K562 (cell line): ENCODE results near the gene HPSE2. TPM values are rescaled to one million over a fixed set of nuclear protein-coding genes. Genes with fewer than 3 reads are reported as not detected.

Experiments
- ATAC-seq: fragments of 200-7000 bp; cut with Tn5 transposase; 3 replicates; pipeline ENCODE4 v1.9.1; 2020; ENCODE audit warnings: moderate library complexity
- BruUV-seq: library from RNA; stranded (reverse); fragments of 400-500 nt; replicated peaks from 2 replicates; lab custom pipeline; 2021; lab: Mats Ljungman, UMichigan
- CTCF ChIA-PET: fragments of 300-600 bp; formaldehyde crosslinking; extraction: SDS; loops from one replicate; lab custom pipeline; 2021; ENCODE audit warnings: low intra/inter-chr PET ratio; lab: Yijun Ruan, JAX
- POLR2A ChIA-PET: fragments of 300-600, 350-650 bp; sonication (Branson Sonifier 250); formaldehyde crosslinking; extraction: SDS; loops from one replicate; lab custom pipeline; 2021; ENCODE audit warnings: antibody characterized with exemption, inconsistent platforms; lab: Yijun Ruan, JAX
- DNase-seq, 4 experiments: peaks; one replicate each; pipeline versions ENCODE4 v3.0.0 to v3.0.0-alpha.2; 2011 to 2018; ENCODE audit warnings: low spot score in 3 of 4, mixed read lengths in 3 of 4; ENCODE audit errors: extremely low read depth in 1 of 4
- FAIRE-seq: peaks from 2 replicates; lab custom pipeline; 2011; peaks lifted over from hg19 to GRCh38; lab: Jason Lieb, UNC
- H2AFZ ChIP-seq: 2 replicates; pipeline ENCODE4 v1.6.0; 2011; ENCODE audit warnings: low read depth, low read length, control low read depth, inconsistent platforms
- H3K27ac ChIP-seq: fragments of 200-600 bp; 3 replicates; pipeline ENCODE4 v1.8.0; 2011; ENCODE audit warnings: low read depth, mild to moderate bottlenecking, control low read depth, inconsistent platforms, low read length, moderate library complexity, mixed read lengths; ENCODE audit errors: extremely low read depth
- H3K27me3 ChIP-seq, 2 experiments: fragments of 300-600 bp in 1 of 2; 2 replicates in 1 of 2; 3 replicates in 1 of 2; pipeline versions ENCODE4 v1.6.0 to v1.8.0; 2011; ENCODE audit warnings: inconsistent platforms in 2 of 2, low read length in 2 of 2, mild to moderate bottlenecking in 1 of 2, mixed read lengths in 1 of 2, moderate library complexity in 1 of 2; ENCODE audit not compliant: control insufficient read depth in 2 of 2, insufficient read depth in 2 of 2
- H3K36me3 ChIP-seq: fragments of 300-600 bp; 3 replicates; pipeline ENCODE4 v1.8.0; 2011; ENCODE audit warnings: mild to moderate bottlenecking, low read length, inconsistent platforms; ENCODE audit not compliant: control insufficient read depth, insufficient read depth
- H3K4me1 ChIP-seq, 2 experiments: fragments of 200-600 bp in 1 of 2; replicated peaks in 1 of 2; 2 replicates in 1 of 2; 3 replicates in 1 of 2; pipeline versions ENCODE4 v1.5.1 to v1.8.0; 2011; ENCODE audit warnings: inconsistent platforms in 2 of 2, low read length in 2 of 2, mild to moderate bottlenecking in 1 of 2, mixed read lengths in 1 of 2, moderate library complexity in 1 of 2; ENCODE audit not compliant: control insufficient read depth in 2 of 2, insufficient read depth in 2 of 2
- H3K4me2 ChIP-seq: 2 replicates; pipeline ENCODE4 v1.6.1; 2011; ENCODE audit warnings: low read length, control low read depth, inconsistent platforms, mixed read lengths; ENCODE audit not compliant: insufficient read depth
- H3K4me3 ChIP-seq: fragments of 200-600 bp; sonication (generic), shearing (Covaris generic); 2 replicates; pipeline ENCODE4 v1.5.1; 2016; ENCODE audit warnings: control low read depth, inconsistent platforms
- H3K79me2 ChIP-seq: fragments of 200-600 bp; 3 replicates; pipeline ENCODE4 v1.8.0; 2011; ENCODE audit warnings: low read length, inconsistent platforms; ENCODE audit not compliant: control insufficient read depth, insufficient read depth
- H3K9ac ChIP-seq, 2 experiments: 2 replicates each; pipeline versions ENCODE4 v1.6.0 to v1.6.1; 2011; ENCODE audit warnings: low read depth in 2 of 2, low read length in 2 of 2, control low read depth in 1 of 2, inconsistent platforms in 1 of 2, mild to moderate bottlenecking in 1 of 2, mixed read lengths in 1 of 2; ENCODE audit not compliant: insufficient read depth in 1 of 2
- H3K9me1 ChIP-seq: one replicate; pipeline ENCODE4 v1.6.0; 2011; ENCODE audit warnings: inconsistent platforms, mild to moderate bottlenecking, low read length, moderate library complexity; ENCODE audit not compliant: control insufficient read depth, insufficient read depth
- H3K9me3 ChIP-seq: replicated peaks from 2 replicates; pipeline ENCODE4 v1.5.1; 2011; ENCODE audit warnings: low read depth, low read length, inconsistent platforms; ENCODE audit not compliant: control insufficient read depth, insufficient read depth
- H4K20me1 ChIP-seq: replicated peaks from 2 replicates; pipeline ENCODE4 v1.6.1; 2011; ENCODE audit warnings: low read length, inconsistent platforms, mixed read lengths; ENCODE audit not compliant: control insufficient read depth, insufficient read depth
- ARID3B ChIP-seq: fragments of 250-450 bp; sonication (Bioruptor Pico); IDR thresholded peaks from 2 replicates; pipeline ENCODE4 v1.4.0; 2020; ENCODE audit warnings: borderline replicate concordance
- CXXC5 ChIP-seq: fragments of 250-450 bp; sonication (Bioruptor Pico); IDR thresholded peaks from 2 replicates; pipeline ENCODE4 v1.8.0; 2022; ENCODE audit warnings: inconsistent platforms, mild to moderate bottlenecking, moderate library complexity
- IFI16 ChIP-seq: fragments of 250-450 bp; sonication (Bioruptor Pico); IDR thresholded peaks from 2 replicates; pipeline ENCODE4 v2.1.2; 2022; ENCODE audit warnings: mild to moderate bottlenecking, inconsistent platforms
- PTRF ChIP-seq: fragments of 450-650 bp; IDR thresholded peaks from 2 replicates; pipeline ENCODE4 v1.6.1; 2016; ENCODE audit warnings: mild to moderate bottlenecking, missing genetic modification characterization, missing compliant biosample characterization
- SMARCA4 ChIP-seq: fragments of 450-650 bp; IDR thresholded peaks from 2 replicates; pipeline ENCODE4 v1.6.1; 2016
- SUPT5H ChIP-seq: fragments of 450-650 bp; IDR thresholded peaks from 2 replicates; pipeline ENCODE4 v1.6.1; 2016
- XRCC5 ChIP-seq: fragments of 200-400 bp; formaldehyde crosslinking; IDR thresholded peaks from 2 replicates; pipeline ENCODE4 v1.6.1; 2017; ENCODE audit warnings: low read depth, mild to moderate bottlenecking, low read length
- ZBTB1 ChIP-seq: sonication (generic); formaldehyde crosslinking; IDR thresholded peaks from 2 replicates; pipeline ENCODE4 v1.8.1; 2023; ENCODE audit warnings: missing genetic modification reagents, low read depth, mild to moderate bottlenecking, borderline replicate concordance
- ZNF217 ChIP-seq: sonication (generic); formaldehyde crosslinking; IDR thresholded peaks from 2 replicates; pipeline ENCODE4 v1.8.0; 2022; ENCODE audit warnings: mild to moderate bottlenecking, missing genetic modification reagents
- ZNF780A ChIP-seq: fragments of 250-450 bp; sonication (Bioruptor Pico); IDR thresholded peaks from 2 replicates; pipeline ENCODE4 v1.5.0; 2021; ENCODE audit warnings: mild to moderate bottlenecking
- WGBS: fragments of 100-300 bp; shearing (Covaris generic); methylation state at CpG from one replicate; pipeline ENCODE4 v1.1.6; 2016; ENCODE audit warnings: low coverage, mixed read lengths; ENCODE audit not compliant: insufficient coverage; ENCODE audit errors: missing lambda C conversion rate; 5-methylcytosine and 5-hydroxymethylcytosine counted together
- in situ Hi-C: fragments of 300-500 bp; cut with MboI; formaldehyde crosslinking; loops from 4 replicates; pipeline ENCODE4 v1.15.0; 2018; ENCODE audit warnings: inconsistent platforms, mixed read lengths
- intact Hi-C: fragments of 100-400 bp; cut with micrococcal nuclease; formaldehyde crosslinking; loops from 2 replicates; pipeline ENCODE4 v1.14.2; 2022
- polyA plus RNA-seq, 8 experiments: library from polyadenylated mRNA; depleted of rRNA in 4 of 8; stranded (reverse) in 5 of 8; unstranded in 3 of 8; fragments of >200 nt; fragmentation: Nextera tagmentation in 2 of 8; fragmentation: Illumina TruSeq in 1 of 8; extraction: Ambion mirVana in 2 of 8; extraction: Trizol in 1 of 8; gene quantifications; 2 replicates each; pipeline versions ENCODE4 v1.2.1 to v1.2.3, GENCODE V29; 2011 to 2014; ENCODE audit warnings: inconsistent platforms in 1 of 8, missing spikeins in 1 of 8
- total RNA-seq, 7 experiments: library from RNA; depleted of rRNA in 6 of 7; stranded (reverse); fragments of >200 nt in 6 of 7; fragmentation: Illumina TruSeq in 2 of 7; extraction: Trizol in 2 of 7; gene quantifications; 2 replicates each; pipeline versions ENCODE4 v1.2.1 to v1.2.3, GENCODE V29; 2011 to 2021; ENCODE audit warnings: low replicate concordance in 1 of 7

Gene HPSE2
- total and polyA plus RNA-seq, 9 of the 15 experiments (the other 6 are each of a cell fraction or from before 2014, with no cell fraction given) = 0.03 to 0.10 (median 0.04) TPM; not detected in 2

DNA sequence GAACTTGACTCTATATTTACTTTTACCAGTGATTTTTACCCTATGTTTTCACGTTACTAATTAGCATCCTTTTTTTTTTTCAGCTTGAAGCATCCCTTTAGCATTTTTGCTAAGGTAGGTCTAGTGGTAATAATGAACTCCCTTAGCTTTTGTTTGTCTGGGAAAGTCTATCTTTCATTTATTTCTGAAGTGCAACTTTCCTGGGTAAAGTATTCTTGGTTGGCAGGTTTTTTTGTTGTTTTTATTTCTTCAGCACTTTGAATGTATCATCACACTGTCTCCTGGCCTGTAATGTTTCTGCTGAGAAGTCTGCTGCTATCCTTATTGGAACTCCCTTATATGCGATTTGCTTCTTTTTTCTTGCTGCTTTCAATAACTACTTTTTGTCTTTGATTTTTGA lies 639.2 kb downstream of the HPSE2 start (continued):
- no peak for TF ChIP-seq ARID3B (CRISPR knock-in tag)
- TF ChIP-seq ZNF780A (CRISPR knock-in tag) = no peak
- no peak for TF ChIP-seq PTRF

- ATAC-seq (no peak), DNase-seq (no peak), FAIRE-seq (no peak)
- Histone ChIP-seq H3K4me1 (no peaks in the 10 kb centered on the region), H3K9me1 (no peaks in the 10 kb centered on the region), H3K36me3 (no peaks in the 10 kb centered on the region), H3K27me3 (peaks cover 0 to 4% of the 10 kb centered on the region in 2 experiments; a peak in 1 of 5 replicates), H3K79me2 (no peaks in the 10 kb centered on the region), H4K20me1 (no peaks in the 10 kb centered on the region; the same call in 1 of the 2 replicates), H3K9me3 (no peaks in the 10 kb centered on the region), H3K4me2 (no peak overlapping the region), H3K4me3 (no peak overlapping the region), H3K9ac (no peak overlapping the region), H3K27ac (no peak overlapping the region), H2AFZ (no peak overlapping the region)
- CTCF ChIA-PET = no interaction called here
- intact Hi-C loops = no loop called here
- 0% methylated on average over 2 of the region's 2 CpGs for WGBS
- no TSS peak for BruUV-seq
- in situ Hi-C loops = no loop called here
- POLR2A ChIA-PET = interaction anchor here (0.6 to 1.4 kb wide), 3 partner anchors 8 to 97 kb away, joined by 3 read pairs; no protein-coding TSS in a partner anchor
- TF ChIP-seq SUPT5H = no peak
- TF ChIP-seq CXXC5 (CRISPR knock-in tag) = no peak
- no peak for TF ChIP-seq SMARCA4
- TF ChIP-seq ZNF217 (CRISPR knock-in tag) = no peak
- TF ChIP-seq XRCC5 = no peak
- TF ChIP-seq ZBTB1 (CRISPR knock-in tag) = no peak
- no peak for TF ChIP-seq IFI16 (CRISPR knock-in tag)
Observed at GRCh38 chr10:98589691-98590090, 646.0 kb downstream of the HPSE2 start.
